HT-29 (cell line): ENCODE data around the gene TMUB2. TPM values are rescaled to one million over a fixed set of nuclear protein-coding genes. Genes with fewer than 3 reads are reported as not detected.
"Not testable (repeated sequence)": the region's sequence is repeated elsewhere in the genome, so short reads cannot be mapped to it uniquely, and the experiment has no call there.

Experiments used
- DNase-seq: peaks from one replicate; pipeline ENCODE4 v3.0.0-alpha.2; 2015; ENCODE audit warnings: low spot score
- total RNA-seq: library from RNA; depleted of rRNA; stranded (reverse); fragments of >200 nt; shearing (Covaris generic); gene quantifications from 2 replicates; pipeline ENCODE4 v1.2.3, GENCODE V29; 2014; rRNA removed

Gene TMUB2
- 41.9 and 45.4 TPM in 2 replicates for total RNA-seq

GRCh38 chr17:44186307-44187130 lies at the start of gene TMUB2:
Gene TMUB2 (plus strand): TSS chr17:44186972. CDS start chr17:44187709, 737 bp downstream.
- DNase-seq = peak; percentile 99

- DNase-seq = peak; percentile 72
Measured at GRCh38 chr17:44137891-44138709, 48.7 kb upstream of the TMUB2 start.

GRCh38 chr17:44143921-44144320 lies 42.9 kb upstream of the TMUB2 start:
- not testable (repeated sequence) for DNase-seq

- DNase-seq = no peak
Measured at GRCh38 chr17:44144966-44145739, 41.6 kb upstream of the TMUB2 start.

- no peak for DNase-seq
Measured at GRCh38 chr17:44146375-44147346, 40.1 kb upstream of the TMUB2 start.

GRCh38 chr17:44147812-44148211 lies 39.0 kb upstream of the TMUB2 start:
- no peak for DNase-seq

- DNase-seq = not testable (repeated sequence)
Measured at GRCh38 chr17:44149066-44149465, 37.7 kb upstream of the TMUB2 start.

GRCh38 chr17:44149750-44150329 lies 36.9 kb upstream of the TMUB2 start:
- DNase-seq = no peak

- no peak for DNase-seq
Measured at GRCh38 chr17:44152875-44153274, 33.9 kb upstream of the TMUB2 start.

- DNase-seq = no peak
Measured at GRCh38 chr17:44155488-44155887, 31.3 kb upstream of the TMUB2 start.

- DNase-seq = no peak
Measured at GRCh38 chr17:44159519-44160210, 27.1 kb upstream of the TMUB2 start.

GRCh38 chr17:44164476-44164875 lies 22.3 kb upstream of the TMUB2 start:
- DNase-seq = no peak

- no peak for DNase-seq
Measured at GRCh38 chr17:44167181-44167861, 19.5 kb upstream of the TMUB2 start.

- DNase-seq = no peak
Measured at GRCh38 chr17:44170135-44170498, 16.7 kb upstream of the TMUB2 start.

- DNase-seq = no peak
Measured at GRCh38 chr17:44170499-44171201, 16.1 kb upstream of the TMUB2 start, which contains the start of gene ASB16. Gene ASB16 (plus strand): TSS chr17:44170704. CDS start chr17:44170790, 86 bp downstream.

GRCh38 chr17:44171931-44172455 lies 14.8 kb upstream of the TMUB2 start:
- DNase-seq = no peak

GRCh38 chr17:44174427-44174826 lies 12.3 kb upstream of the TMUB2 start:
- DNase-seq = no peak

- DNase-seq = no peak
Measured at GRCh38 chr17:44176257-44176656, 10.5 kb upstream of the TMUB2 start.
